Measurements from ENCODE around the gene ATP2B2.

The ATP2B2 gene

DNA sequence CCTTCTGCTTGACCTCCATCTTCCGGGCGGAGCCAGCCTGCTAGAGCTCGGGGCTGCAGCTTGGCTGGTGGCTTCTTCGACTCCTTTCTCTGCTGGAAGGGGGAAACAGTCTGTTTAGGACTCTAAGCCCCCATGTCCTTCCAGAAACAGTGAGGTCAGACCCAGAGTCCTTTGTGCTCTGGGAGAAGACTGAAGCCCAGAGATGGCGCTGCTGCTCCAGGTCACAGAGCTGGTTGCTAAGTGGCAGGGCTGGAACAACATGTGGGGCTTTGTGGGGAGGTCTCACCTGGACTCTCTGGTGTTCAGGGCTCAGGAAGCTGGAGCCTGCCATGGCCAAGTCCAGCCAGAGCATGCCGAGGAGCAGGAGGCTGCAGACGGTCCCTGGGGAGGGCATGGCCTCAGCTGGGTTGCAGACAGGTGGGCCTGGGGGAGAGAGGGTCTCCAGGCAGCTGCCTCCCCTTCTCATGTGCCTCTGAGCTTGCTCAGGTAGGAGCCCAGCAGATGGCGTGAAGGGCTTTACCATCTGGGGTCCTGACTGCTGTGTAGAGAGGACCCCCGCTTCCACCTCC, 215.5 kb downstream of the ATP2B2 start:
- DNase-seq = no peak

DNA sequence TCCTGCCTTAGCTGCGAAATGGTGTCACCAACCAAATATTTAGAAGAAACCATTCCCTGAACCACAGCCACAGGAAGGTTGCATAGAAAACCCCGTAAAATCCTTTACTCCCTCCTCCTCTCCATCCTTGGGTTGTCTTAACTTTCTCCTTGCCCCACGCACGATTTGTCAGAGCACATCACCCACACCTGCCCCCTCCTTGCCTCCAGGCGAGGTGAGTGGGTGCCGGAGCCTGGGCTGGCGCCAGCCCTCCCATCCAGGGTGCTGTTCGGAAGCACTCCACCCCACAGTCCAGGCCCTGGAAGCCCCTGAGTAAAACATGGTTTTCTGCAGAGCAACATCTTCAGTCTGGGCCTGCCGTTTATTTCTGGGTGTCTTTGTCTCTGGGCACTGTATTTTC, 216.3 kb downstream of the ATP2B2 start:
- no peak for DNase-seq

DNA sequence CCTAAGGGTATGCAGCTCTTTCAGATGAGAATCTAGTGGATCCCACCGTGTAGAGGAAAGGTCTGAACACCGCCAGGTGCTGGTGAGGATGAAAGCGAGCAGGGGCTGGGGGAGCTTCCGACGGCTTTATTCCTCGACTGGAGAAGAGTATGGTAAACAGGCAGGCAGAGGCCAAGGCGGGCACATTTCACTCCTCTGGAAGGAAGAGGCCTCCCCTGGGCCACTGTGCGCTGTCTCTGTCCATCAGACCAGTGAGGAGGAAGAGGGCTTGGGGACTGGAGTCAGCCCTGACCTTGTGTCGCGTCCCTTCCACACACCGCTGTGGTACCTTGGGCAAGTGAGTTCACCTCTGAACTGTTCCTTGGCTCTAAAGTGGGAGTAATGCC, 216.8 kb downstream of the ATP2B2 start:
- no peak for DNase-seq

DNA sequence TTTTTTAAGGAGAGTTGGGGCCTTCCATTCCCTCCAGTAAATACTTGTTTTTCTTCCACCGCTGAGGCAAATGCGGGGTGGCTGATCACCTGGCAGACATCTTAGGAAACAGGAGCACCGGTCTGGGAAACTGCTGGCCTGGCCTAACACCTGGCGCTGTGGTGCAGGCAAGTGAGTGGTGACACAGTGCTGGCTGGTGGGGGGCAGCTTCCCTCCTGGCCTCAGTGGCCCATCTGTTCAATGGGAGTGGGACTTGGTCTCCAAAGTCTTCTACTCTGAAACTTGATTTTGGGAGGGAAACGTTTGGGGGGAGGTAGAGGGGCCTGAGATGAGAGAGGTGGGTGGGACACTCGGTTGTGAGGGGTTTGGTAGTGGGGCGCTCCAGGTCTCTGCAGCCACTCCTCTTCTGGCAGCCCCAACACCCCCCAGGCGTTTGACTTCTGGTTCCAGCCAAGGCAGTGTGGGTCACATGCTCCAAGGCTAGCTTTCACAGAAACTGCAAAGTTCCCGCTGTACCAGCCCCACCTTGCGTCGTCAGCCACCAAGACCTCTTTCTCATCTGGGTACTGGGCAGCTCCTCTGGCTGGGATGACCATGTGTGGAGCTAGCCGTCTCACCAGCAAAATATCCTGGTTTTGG, 217.3 kb downstream of the ATP2B2 start:
- no peak for DNase-seq

DNA sequence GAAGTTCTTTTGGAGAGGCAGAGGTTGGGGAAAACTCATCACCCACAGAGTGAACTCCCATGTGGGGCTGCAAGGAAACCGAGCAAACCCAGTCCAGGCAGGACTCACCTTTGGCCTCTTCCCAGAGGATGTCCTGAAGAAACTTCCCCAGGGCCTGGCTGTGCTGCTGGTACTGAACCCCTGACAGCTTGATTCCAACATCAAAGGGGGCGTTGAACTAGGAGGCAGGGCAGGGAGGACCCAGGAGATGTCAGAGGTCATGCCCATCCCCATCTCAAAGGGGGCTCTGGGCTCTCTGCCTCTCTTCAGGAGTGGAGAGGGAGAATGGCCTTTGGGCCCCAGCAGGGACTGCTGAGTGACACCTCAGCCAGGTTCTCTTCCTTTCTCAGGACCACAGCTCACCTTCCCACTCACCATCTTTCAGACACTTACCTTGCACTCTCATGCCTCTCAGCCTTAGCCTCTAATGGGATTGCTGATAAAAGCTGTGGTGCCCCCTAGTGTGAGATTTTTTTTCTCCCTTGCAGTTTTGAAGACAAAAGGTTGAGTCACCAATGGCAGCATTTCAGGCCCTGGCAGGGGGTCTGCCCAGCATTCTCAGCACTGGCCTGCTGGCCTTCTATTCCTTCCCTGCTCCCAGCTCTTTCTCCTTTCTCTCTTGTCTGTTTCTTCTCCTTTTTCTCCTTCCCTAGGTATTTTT, 218.6 kb downstream of the ATP2B2 start:
- DNase-seq = no peak

DNA sequence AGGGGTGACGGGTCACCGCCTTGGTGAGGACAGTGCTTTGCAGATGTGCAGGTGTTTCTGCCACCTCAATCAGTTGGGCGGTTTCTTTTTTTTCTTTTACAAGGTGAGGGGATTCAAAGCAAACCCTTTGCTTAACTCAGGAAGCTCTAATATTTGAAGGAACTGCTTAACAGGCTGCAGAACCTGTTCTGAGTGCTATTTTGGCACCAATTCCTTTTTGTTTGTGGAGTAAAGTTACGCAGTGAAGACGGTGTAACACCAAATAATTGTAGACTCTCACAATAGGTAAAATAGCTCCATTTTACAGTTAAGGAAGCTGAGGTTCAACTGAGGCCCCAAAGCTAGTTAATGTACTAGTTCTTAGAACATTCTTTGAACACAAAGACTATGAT, 219.3 kb downstream of the ATP2B2 start:
- no peak for DNase-seq

DNA sequence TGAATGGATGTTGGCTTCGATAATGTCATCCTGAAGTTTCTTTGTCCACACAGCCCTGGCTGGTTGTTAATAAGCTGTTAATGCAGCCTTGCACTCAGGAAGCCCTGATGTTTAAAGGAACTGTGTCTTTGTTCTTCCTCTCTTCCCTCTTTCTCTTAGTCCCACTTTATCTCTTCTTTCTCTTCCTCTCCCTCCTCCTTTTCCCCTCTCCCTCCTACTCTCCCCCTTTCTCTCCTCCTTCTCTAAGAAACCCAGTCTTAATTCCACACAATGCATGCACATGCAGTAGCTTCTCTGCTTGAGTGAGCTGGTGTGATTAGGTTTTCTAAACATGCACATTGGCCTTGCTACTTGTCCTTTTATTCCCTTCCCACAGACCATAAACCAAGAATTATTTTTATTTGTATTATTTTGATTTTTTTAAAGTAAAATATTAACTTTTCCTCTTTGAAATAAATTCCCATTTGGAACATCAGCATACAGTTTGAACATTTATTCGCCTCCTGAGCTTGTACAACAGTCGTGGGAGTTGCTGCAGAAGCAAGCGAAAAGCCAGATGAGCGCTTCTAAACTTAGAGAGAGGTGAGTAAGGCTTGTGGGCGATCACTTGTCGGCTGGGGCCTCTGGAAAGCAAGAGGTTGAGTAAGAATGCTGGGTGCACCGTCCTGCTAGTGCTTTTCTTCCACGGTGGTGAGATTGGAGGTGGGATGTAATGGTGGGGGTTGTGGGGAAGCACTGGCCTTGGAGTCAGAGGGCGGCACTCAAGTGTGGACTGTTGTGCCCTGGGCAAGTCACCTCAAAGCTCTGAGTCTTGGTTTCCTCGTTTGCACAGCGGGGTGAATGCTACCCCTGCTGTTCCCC, 219.9 kb downstream of the ATP2B2 start:
- DNase-seq = no peak

DNA sequence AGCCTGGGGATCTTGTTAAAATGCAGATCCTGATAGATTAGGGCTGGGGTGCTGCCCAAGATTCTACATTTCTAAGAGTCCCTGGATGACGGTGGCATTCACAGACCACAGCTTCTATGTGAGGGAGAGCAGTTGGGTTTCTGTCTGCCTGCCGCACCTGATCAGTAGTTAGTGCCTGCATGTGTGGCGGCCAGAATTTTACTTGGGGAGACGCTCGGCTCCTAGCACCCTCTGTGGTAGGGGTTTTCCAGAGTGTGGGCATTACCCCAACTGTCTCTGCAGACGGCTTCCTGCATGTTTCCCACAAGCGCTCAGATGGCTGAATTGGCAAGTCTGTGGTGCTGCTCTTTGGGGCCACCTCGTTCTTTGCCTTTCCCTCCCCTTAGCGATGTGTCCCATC, 220.9 kb downstream of the ATP2B2 start:
- no peak for DNase-seq

DNA sequence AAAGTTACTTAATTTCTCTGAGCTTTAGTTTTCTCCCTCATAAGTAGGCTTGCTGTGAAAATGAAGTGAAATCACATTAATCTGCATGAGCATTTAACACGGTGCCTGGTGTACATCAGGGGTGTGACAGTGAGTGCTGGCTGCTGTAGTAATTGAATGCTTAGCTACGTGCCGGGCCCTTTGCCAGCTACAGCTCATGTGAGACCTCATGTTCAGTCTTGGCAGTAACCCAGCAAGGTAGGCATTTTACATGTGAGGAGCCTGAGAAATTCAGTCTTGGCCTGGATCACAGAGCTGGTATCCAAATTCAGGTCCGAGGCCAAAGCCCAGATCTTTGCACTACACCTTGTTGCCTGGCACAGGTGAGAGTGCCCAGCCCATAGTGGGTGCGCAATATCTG, 221.7 kb downstream of the ATP2B2 start:
- no peak for DNase-seq

DNA sequence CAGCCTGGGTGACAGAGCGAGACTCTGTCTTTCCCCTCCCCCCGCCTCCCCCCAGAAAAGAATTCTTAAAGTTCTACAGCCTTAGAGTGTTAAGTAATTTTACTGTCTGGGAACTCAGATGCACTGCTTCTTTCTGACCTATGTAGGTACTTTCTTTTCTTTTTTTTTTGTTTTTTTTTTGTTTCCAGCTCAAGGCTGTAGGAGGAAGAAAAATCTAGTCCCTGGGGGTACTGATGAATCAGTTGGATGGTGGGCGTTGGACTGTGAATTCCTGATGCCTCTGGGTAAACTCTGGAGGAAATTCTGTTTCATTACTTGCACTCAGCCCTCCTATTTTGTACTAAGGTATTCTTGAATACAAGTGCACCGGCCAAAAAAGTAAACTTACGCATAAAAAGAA, 223.4 kb downstream of the ATP2B2 start:
- no peak for DNase-seq

DNA sequence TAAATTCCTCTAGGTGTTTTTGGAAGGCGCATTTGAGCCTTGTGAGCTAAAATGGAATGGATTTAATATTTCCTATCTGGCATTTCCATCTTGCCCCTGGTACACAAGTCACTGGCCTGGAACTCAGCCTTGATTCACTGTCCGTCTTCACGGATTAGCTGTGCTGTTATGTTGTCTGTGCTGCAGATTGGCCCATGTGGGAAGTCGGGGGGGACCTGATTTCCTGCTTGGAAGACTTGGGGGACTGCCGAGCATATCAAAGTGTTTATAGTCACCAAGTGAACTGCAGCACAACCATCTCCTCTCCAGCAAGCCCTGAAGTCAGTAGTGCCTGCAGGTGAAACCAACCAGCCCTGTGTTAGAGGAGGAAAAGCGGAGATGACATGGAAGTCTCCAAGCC, 224.8 kb downstream of the ATP2B2 start:
- DNase-seq = no peak

DNA sequence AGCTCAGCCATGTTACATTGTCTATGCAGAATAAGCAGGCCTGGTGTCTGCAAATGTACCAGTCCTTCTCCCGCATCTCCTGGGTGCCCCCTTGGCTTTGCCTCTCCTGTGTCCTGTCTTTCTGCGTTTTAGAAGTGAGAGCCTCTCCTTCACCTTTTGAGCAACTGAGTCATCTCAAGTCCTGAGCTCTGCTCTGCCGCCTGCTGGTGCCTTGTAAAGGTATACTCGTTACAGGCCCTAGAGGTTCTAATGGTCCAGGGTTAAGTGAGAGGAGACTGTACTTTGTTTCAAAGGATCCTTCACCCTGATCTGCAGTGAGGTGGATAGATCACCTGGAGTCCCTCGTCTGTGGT, 225.2 kb downstream of the ATP2B2 start:
- DNase-seq = no peak

DNA sequence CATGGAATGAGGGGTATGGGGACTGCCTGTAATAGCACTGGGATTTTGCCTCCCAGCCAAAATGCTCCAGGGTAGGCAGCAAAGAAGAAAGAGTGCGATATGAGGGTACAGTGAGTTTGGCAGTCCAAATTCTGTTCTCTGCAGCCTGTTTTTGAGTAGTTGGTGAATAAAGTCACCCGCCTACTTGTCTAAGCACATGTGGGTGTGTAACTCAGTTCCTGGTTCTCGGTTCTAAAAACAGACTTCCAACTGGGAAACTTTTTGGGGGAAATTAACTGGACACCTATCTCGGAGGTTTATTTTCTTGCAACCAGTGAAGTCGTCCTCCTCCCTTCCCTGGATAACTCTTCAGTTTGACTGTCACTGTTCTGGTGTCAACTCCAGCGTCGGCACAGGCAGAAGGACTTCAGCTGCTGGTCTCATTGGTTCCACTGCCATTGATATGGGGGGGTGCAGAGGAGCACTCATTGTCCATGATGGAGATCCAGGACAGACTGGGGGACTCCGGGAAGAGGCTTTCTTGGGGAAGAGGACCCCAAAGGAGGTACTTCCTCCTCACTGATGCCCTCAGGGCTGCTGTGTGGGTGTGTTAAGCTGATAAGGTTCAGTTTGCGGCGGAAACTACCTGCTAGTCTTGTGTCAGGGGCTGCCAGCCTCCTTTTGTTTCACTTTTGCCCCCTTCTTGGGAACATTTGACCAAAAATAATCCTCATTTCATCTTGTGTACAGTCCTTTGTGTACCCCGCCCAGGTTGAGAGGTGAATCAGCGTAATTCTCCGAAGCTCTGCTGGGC, 225.8 kb downstream of the ATP2B2 start:
- DNase-seq = no peak

DNA sequence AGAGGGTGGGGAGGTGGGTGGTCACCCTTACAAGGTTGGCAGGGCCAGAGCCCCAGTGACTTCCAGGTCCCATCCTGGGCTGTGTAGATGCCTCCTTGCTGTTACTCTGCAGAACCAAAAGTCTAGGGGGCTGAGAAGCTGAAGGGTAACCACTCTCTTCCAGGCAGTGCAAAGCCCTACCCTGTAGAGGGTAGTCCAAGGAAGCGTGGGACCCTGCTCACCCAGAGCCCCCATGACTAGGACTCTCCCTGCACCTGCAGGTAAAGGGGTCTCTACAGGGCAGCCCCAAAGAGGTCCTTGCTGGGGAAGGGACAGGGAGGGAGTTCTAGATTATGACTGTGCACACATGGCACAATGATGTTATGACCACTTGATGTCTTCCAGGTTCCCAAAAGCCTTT, 226.9 kb downstream of the ATP2B2 start:
- DNase-seq = no peak

DNA sequence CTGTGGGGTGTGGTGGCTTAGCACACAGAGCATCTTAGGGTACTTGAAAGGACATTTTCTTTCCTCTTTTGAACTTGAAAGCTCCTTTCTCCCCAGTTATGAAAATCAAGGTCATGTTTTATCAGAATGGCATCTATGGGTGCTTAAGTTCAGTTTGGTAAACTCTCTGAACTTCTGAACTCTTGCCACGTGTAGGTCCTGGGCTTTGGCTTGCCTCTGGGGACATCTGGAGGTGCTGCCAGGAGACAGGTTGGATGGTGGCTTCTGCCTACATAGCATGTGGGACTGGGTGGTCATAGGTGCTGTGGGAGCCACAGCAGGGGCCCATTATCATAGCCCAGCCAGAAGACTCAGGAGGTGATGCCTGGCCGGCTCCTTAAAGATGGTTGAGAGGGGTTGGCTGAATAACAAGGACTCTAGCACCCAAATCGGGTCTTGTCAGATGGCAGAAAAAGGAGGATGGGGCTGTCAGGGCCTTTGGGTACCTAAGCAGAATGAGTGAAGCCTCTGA, 228.2 kb downstream of the ATP2B2 start:
- no peak for DNase-seq

DNA sequence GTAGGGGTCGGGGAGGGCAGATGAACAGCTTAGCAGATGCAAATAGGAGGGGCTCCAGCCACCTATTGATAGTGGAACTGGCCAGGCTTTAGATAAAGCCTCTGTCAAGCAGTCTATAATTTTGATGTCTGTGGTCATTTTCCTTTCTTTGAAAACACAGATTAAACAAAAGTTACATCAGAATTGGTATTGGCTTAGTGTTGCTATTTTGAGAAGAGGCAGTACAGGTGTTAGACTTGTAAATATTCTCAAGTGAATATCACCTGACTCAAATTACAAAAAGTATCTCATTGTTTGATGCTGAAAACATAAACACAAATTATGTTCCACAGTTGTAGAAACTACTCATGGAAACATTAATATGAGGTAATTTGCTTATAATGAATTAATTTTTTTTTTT, 230.8 kb downstream of the ATP2B2 start:
- no peak for DNase-seq
